OCI-LY3 (cell line): ENCODE results near the gene RASGRP4.

Experiments used
- CTCF ChIP-seq: fragments of 200-600, 300-600 bp; sonication (generic); IDR thresholded peaks from 2 replicates; pipeline ENCODE4 v1.5.1; 2014; ENCODE audit warnings: antibody characterized with exemption, low read length, low read depth
- EZH2phosphoT487 ChIP-seq: fragments of 200-600 bp; shearing (Covaris generic); IDR thresholded peaks from 2 replicates; pipeline ENCODE4 v1.6.1; 2018; ENCODE audit warnings: antibody characterized with exemption, mixed run types, low read depth

GRCh38 chr19:38449518-38449917 is 23.5 kb upstream of the RASGRP4 start:
- TF ChIP-seq CTCF (no peak), EZH2phosphoT487 (no peak)
